Upper lobe of left lung (tissue), 4 donors: Measurements from ENCODE around the gene OTOS.

Experiments
- POLR2AphosphoS5 ChIP-seq, 2 donors: sonication (generic); formaldehyde crosslinking; IDR thresholded peaks; one replicate each; pipeline ENCODE4 v1.5.1; 2017; ENCODE audit warnings: antibody characterized with exemption in 2 of 2
- TF ChIP-seq, protein P1 (sequence below), 6 experiments: fragments of 450-650 bp in 4 of 6; fragments of 200-600 bp in 2 of 6; sonication (generic) in 2 of 6; IDR thresholded peaks; one replicate each; pipeline ENCODE4 v1.5.1; 2016 to 2019; ENCODE audit warnings: antibody characterized with exemption in 6 of 6

GRCh38 chr2:240125742-240126141 is 14.7 kb downstream of the OTOS start:
- TF ChIP-seq, protein P1, sequence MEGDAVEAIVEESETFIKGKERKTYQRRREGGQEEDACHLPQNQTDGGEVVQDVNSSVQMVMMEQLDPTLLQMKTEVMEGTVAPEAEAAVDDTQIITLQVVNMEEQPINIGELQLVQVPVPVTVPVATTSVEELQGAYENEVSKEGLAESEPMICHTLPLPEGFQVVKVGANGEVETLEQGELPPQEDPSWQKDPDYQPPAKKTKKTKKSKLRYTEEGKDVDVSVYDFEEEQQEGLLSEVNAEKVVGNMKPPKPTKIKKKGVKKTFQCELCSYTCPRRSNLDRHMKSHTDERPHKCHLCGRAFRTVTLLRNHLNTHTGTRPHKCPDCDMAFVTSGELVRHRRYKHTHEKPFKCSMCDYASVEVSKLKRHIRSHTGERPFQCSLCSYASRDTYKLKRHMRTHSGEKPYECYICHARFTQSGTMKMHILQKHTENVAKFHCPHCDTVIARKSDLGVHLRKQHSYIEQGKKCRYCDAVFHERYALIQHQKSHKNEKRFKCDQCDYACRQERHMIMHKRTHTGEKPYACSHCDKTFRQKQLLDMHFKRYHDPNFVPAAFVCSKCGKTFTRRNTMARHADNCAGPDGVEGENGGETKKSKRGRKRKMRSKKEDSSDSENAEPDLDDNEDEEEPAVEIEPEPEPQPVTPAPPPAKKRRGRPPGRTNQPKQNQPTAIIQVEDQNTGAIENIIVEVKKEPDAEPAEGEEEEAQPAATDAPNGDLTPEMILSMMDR (IDR thresholded peaks at IDR 0.05), result no peak
- no peak for TF ChIP-seq POLR2AphosphoS5 (IDR thresholded peaks at IDR 0.05)
